GM19452 (cell line): Measurements from ENCODE around the gene SIAE.

Experiments
- ATAC-seq: cut with Tn5 transposase; IDR thresholded peaks from one replicate; pipeline ENCODE4 v1.9.1; 2021; ENCODE audit not compliant: unreplicated experiment

The SIAE gene

GRCh38 chr11:124583781-124584180 lies 89.8 kb downstream of the SIAE start:
- ATAC-seq: no peak
